HEK293T (cell line): Measurements from ENCODE around the gene RBFOX1.

Source experiments
- HDGF ChIP-seq: fragments of 450-650 bp; IDR thresholded peaks from 2 replicates; pipeline ENCODE4 v1.6.1; 2017; ENCODE audit warnings: antibody characterized with exemption, borderline replicate concordance
- SP1 ChIP-seq: fragments of 450-650 bp; IDR thresholded peaks from 2 replicates; pipeline ENCODE4 v1.6.1; 2017

DNA sequence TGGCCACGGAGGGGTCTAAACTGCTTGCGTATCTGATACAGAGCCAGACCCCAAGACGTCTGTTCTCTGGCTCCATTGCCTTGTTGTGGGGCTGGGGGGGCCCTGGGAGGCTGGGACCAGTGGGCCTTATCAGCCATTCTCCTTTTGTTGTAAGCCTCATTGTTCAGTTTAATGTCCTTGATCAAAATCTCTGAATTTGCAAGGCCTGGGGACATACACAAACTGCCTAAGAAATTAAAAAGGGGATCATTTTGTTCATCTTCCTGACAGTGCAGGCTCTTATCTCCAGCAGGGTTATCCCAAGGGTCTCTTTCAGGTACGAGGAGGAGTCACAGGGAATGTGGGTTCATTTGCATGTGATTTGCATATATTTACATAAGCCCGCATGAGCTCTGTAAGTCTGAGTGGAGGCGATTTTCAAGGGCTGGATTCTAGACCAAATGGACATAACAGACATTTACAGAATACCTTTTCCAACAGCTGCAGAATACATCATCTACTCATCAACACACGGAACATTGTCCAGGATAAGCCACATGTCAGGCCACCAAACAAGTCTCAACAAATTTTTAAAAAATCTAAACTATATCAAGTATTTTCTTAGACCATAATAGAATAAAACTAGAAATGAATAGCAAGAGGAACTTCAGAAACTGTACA is 269.8 kb downstream of the RBFOX1 start:
- no peak for TF ChIP-seq HDGF
- no peak for TF ChIP-seq SP1
